Endodermal cell (in vitro differentiated cells): ENCODE data around the gene CSTPP1. TPM values are rescaled to one million over a fixed set of nuclear protein-coding genes. Genes with fewer than 3 reads are reported as not detected.
A peak's percentile ranks its signal among the peaks of the same experiment; 100 is the strongest.

Experiments used
- DNase-seq: peaks from one replicate; pipeline ENCODE4 v3.0.0-alpha.2; 2017
- H3K27ac ChIP-seq: 2 replicates; pipeline ENCODE4 v1.5.1; 2013; ENCODE audit warnings: mild to moderate bottlenecking, low read depth, low read length, moderate library complexity
- H3K27me3 ChIP-seq: 2 replicates; pipeline ENCODE4 v1.6.1; 2013; ENCODE audit warnings: mild to moderate bottlenecking, low read length, moderate library complexity; ENCODE audit not compliant: insufficient read depth, control insufficient read depth, poor library complexity, severe bottlenecking
- H3K36me3 ChIP-seq: 2 replicates; pipeline ENCODE4 v1.7.0; 2013; ENCODE audit warnings: mild to moderate bottlenecking, low read length, moderate library complexity; ENCODE audit not compliant: control insufficient read depth, insufficient read depth
- H3K4me1 ChIP-seq: one replicate; pipeline ENCODE4 v1.7.0; 2013; ENCODE audit warnings: low read length; ENCODE audit not compliant: control insufficient read depth, insufficient read depth
- H3K4me3 ChIP-seq: 2 replicates; pipeline ENCODE4 v1.5.1; 2013; ENCODE audit warnings: mild to moderate bottlenecking, low read length, moderate library complexity
- H3K9ac ChIP-seq: 2 replicates; pipeline ENCODE4 v1.6.1; 2013; ENCODE audit warnings: mild to moderate bottlenecking, low read length, moderate library complexity; ENCODE audit not compliant: poor library complexity, severe bottlenecking; ENCODE audit errors: extremely low read depth
- H3K9me3 ChIP-seq: 2 replicates; pipeline ENCODE4 v1.6.1; 2013; ENCODE audit warnings: mild to moderate bottlenecking, low read length, moderate library complexity; ENCODE audit not compliant: control insufficient read depth
- H3K27ac Mint-ChIP-seq: 2 replicates; pipeline ENCODE4 v1.8.0; 2020; ENCODE audit warnings: mixed read lengths
- H3K27me3 Mint-ChIP-seq: 2 replicates; pipeline ENCODE4 v1.8.0; 2021; ENCODE audit warnings: mild to moderate bottlenecking, mixed read lengths; ENCODE audit not compliant: insufficient read depth
- H3K36me3 Mint-ChIP-seq: 2 replicates; pipeline ENCODE4 v1.8.0; 2020; ENCODE audit warnings: low read depth, mixed read lengths
- H3K4me1 Mint-ChIP-seq: 2 replicates; pipeline ENCODE4 v1.8.0; 2020; ENCODE audit warnings: mixed read lengths
- H3K4me3 Mint-ChIP-seq: 2 replicates; pipeline ENCODE4 v1.8.0; 2020; ENCODE audit warnings: mild to moderate bottlenecking, moderate library complexity, mixed read lengths
- H3K9me3 Mint-ChIP-seq: 2 replicates; pipeline ENCODE4 v1.8.0; 2020; ENCODE audit warnings: mild to moderate bottlenecking, mixed read lengths
- CTCF ChIP-seq: fragments of 200-600 bp; sonication (generic); conservative IDR thresholded peaks from 2 replicates; pipeline ENCODE4 v1.5.0; 2021; ENCODE audit warnings: antibody characterized with exemption, mild to moderate bottlenecking
- WGBS, 2 experiments: methylation state at CpG; one replicate each; pipeline versions ENCODE4 v1.1.5 to v1.1.7; 2013; ENCODE audit warnings: missing lambda C conversion rate in 2 of 2, mixed read lengths in 1 of 2; ENCODE audit not compliant: insufficient coverage in 1 of 2, insufficient read length in 1 of 2; 5-methylcytosine and 5-hydroxymethylcytosine counted together
- long read RNA-seq, 4 experiments: library from polyadenylated mRNA in 2 of 4; library from RNA in 1 of 4; library from capped mRNA in 1 of 4; stranded (forward) in 3 of 4; unstranded in 1 of 4; transcript quantifications; one replicate each; pipeline ENCODE4 v2.0.0, GENCODE V29; 2020 to 2021; ENCODE audit warnings: inconsistent platforms in 1 of 4
- polyA plus RNA-seq, 2 experiments: library from polyadenylated mRNA; stranded (reverse); fragments of 50-300 nt; gene quantifications; one replicate each; pipeline ENCODE4 v1.2.3, GENCODE V29; 2013
- total RNA-seq, 2 donors: library from RNA; stranded (reverse); fragmentation: NEBNext Ultra II Directional in 1 of 2; extraction: Animal tissue kit (Norgen Biotek cat#: 25700) in 1 of 2; gene quantifications; 2 replicates in 1 of 2; 3 replicates in 1 of 2; pipeline ENCODE4 v1.2.1, GENCODE V29; 2021

CSTPP1 gene, protein sequence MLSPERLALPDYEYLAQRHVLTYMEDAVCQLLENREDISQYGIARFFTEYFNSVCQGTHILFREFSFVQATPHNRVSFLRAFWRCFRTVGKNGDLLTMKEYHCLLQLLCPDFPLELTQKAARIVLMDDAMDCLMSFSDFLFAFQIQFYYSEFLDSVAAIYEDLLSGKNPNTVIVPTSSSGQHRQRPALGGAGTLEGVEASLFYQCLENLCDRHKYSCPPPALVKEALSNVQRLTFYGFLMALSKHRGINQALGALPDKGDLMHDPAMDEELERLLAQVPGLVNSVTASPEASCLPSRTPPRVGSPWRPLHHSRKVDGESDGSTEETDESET
- 10 to 100 TPM; 46.7 to 57.6 TPM for total RNA-seq
- polyA plus RNA-seq (2013, experiment 1 of 2), result 77.8 TPM
- 71.3 TPM for polyA plus RNA-seq (2013, experiment 2 of 2)
- long read RNA-seq, experiment 1, transcript C11orf49-201 (9 exons, 1,645 nt), result major isoform, 14 of 38 reads
- long read RNA-seq, experiment 1, partial matches to known transcripts, result 9 of 38 reads
- long read RNA-seq, experiment 1, other reads (novel, unspliced or antisense), result 6 of 38 reads
- long read RNA-seq, experiment 2, transcript C11orf49-201 (9 exons, 1,645 nt), result major isoform, 61 of 128 reads
- long read RNA-seq, experiment 2, transcript C11orf49-204 (8 exons, 1,916 nt), result minor isoform, 12 of 128 reads
- long read RNA-seq, experiment 2, transcript C11orf49-202 (9 exons, 1,651 nt), result minor isoform, 7 of 128 reads
- long read RNA-seq, experiment 2, transcript C11orf49-207 (8 exons, 1,527 nt), result minor isoform, 8 of 128 reads
- long read RNA-seq, experiment 2, partial matches to known transcripts, result 15 of 128 reads
- long read RNA-seq, experiment 2, other reads (novel, unspliced or antisense), result 18 of 128 reads
- long read RNA-seq, experiment 3, transcript C11orf49-204 (8 exons, 1,916 nt), result minor isoform, 18 of 302 reads
- long read RNA-seq, experiment 3, transcript C11orf49-201 (9 exons, 1,645 nt), result major isoform, 190 of 302 reads
- long read RNA-seq, experiment 3, transcript C11orf49-202 (9 exons, 1,651 nt), result minor isoform, 9 of 302 reads
- long read RNA-seq, experiment 3, transcript C11orf49-207 (8 exons, 1,527 nt), result minor isoform, 27 of 302 reads
- long read RNA-seq, experiment 3, partial matches to known transcripts, result 11 of 302 reads
- long read RNA-seq, experiment 3, other reads (novel, unspliced or antisense), result 36 of 302 reads
- long read RNA-seq, experiment 4, transcript C11orf49-207 (8 exons, 1,527 nt), result minor isoform, 15 of 188 reads
- long read RNA-seq, experiment 4, transcript C11orf49-219 (4 exons, 719 nt), result minor isoform, 8 of 188 reads
- long read RNA-seq, experiment 4, transcript C11orf49-201 (9 exons, 1,645 nt), result major isoform, 95 of 188 reads
- long read RNA-seq, experiment 4, transcript C11orf49-205 (3 exons, 825 nt), result minor isoform, 11 of 188 reads
- long read RNA-seq, experiment 4, partial matches to known transcripts, result 5 of 188 reads
- long read RNA-seq, experiment 4, other reads (novel, unspliced or antisense), result 34 of 188 reads

DNA sequence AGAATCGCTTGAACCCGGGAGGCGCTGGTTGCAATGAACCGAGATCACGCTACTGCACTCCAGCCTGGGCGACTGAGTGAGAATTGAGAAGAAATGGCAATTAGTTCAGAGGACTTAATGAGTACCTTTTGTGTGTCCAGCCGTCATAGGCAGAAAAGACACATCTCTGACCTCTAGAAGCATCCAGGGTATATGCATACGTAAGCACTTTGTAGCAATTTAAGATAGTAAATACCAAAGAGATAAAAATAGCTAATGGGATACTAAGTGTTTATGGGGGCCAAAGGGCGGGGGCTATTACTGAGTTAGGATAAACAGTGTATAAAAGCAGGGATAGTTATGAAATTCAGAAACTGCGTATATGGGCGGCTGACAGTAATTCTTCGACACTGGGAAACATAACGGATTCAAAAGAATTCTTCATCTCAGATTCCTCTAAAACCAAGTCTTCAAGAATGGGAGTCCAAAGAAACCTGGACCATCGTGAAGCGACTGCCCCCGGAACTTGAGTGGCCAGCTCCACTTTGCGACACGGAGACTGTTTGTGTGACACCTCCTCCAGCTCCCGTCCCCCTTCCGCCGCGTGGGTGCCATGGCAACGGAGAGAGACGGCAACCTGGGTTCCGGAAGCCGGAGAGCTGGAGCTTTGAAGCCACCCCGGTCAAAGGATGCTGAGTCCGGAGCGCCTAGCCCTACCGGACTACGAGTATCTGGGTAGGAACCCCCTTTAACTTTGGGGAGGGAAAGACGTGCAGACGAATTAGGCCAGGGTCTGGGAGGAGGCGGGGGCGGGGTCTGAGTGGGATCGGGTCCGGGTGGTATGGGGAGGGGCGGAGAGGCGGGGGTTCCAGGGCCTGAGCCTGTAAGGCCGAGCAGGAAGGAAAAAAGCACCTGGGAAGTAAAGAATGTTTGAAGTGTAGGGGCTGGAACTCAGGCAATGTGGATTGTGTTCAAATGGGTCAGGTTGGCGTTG is at the start of gene CSTPP1:
Gene CSTPP1, plus strand, starts transcription at position 624 of the 973 bp plus-strand sequence. Its CDS starts 45 bp downstream, at position 669.
- 28 to 43% methylated on average over 24 to 41 of the region's 41 CpGs for WGBS, 2 experiments
- H3K4me1 Mint-ChIP-seq, result peaks cover 9% of the 10 kb centered on the region
- no peaks in the 10 kb centered on the region for H3K36me3 ChIP-seq

DNA sequence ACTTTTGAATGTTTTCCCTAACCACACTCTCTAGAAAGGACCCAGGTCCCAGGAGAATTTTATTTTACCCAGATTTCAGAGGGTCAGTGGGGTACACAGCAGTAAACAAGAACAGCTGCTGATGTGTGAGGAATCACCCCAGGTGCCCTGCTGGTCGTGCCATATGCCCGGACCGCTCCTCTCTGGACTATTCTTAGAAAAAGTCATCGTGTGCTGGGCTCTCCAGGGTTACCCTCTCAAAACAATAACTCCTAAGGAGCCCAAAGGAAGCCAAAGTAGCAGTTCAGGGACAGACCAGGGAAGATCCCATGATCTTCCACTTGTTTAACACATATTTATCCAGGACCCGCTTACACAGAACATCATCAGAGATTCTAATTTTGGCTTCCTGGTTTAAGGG is 47.9 kb upstream of the CSTPP1 start:
- Histone ChIP-seq H3K9me3 (no peaks in the 10 kb centered on the region), H3K27ac (no peak overlapping the region), H3K4me3 (no peak overlapping the region), H3K4me1 (no peaks in the 10 kb centered on the region), H3K27me3 (no peaks in the 10 kb centered on the region), H3K9ac (no peak overlapping the region), H3K36me3 (no peaks in the 10 kb centered on the region)
- DNase-seq, result no peak
- H3K9me3 Mint-ChIP-seq, result peaks cover 5% of the 10 kb centered on the region
- WGBS, 2 experiments, result 90 to 100% methylated on average over 2 to 5 of the region's 5 CpGs
- TF ChIP-seq CTCF, result no peak
- H3K27ac Mint-ChIP-seq, result no peak overlapping the region
- no peaks in the 10 kb centered on the region for H3K4me1 Mint-ChIP-seq
- H3K27me3 Mint-ChIP-seq, result no peaks in the 10 kb centered on the region
- H3K4me3 Mint-ChIP-seq, result no peak overlapping the region
- H3K36me3 Mint-ChIP-seq, result peaks cover 29% of the 10 kb centered on the region

More for the DNA sequence above, at the start of gene CSTPP1:
- Histone ChIP-seq H3K4me3 (peak within 1 kb of the TSS; percentile 92), H3K27ac (peak within 1 kb of the TSS; percentile 32), H3K27me3 (peaks cover 16% of the 10 kb centered on the region), H3K9me3 (no peaks in the 10 kb centered on the region), H3K4me1 (no peaks in the 10 kb centered on the region), H3K9ac (peak within 1 kb of the TSS; percentile 52)
- Mint-ChIP-seq H3K4me3 (peak within 1 kb of the TSS; percentile 91), H3K27me3 (peaks cover 3% of the 10 kb centered on the region), H3K27ac (peak within 1 kb of the TSS; percentile 92), H3K36me3 (peaks cover 14% of the 10 kb centered on the region), H3K9me3 (no peaks in the 10 kb centered on the region)
- TF ChIP-seq CTCF, result no peak
- peak; percentile 97 for DNase-seq
